ENCODE measurements around the gene TAB3.

DNA sequence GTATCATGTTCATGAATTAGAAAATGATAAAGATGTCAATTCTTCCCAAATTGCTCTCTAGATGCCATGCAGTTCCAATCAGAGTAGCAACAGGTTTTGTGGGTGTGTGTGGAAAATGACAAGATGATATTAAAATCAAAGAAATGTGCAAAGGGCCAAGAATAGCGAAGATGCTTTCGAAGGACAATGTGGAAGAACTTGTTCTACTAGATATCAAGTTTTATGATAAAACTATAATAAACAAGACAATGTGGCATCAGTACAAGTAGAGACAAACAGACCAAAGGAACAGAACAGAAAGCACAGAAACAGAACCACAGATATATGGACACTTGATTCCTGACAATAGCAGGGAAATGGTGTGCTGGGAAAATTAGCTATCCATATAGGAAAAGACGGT, 9.0 kb downstream of the TAB3 start:
- TF ChIP-seq, protein P1, sequence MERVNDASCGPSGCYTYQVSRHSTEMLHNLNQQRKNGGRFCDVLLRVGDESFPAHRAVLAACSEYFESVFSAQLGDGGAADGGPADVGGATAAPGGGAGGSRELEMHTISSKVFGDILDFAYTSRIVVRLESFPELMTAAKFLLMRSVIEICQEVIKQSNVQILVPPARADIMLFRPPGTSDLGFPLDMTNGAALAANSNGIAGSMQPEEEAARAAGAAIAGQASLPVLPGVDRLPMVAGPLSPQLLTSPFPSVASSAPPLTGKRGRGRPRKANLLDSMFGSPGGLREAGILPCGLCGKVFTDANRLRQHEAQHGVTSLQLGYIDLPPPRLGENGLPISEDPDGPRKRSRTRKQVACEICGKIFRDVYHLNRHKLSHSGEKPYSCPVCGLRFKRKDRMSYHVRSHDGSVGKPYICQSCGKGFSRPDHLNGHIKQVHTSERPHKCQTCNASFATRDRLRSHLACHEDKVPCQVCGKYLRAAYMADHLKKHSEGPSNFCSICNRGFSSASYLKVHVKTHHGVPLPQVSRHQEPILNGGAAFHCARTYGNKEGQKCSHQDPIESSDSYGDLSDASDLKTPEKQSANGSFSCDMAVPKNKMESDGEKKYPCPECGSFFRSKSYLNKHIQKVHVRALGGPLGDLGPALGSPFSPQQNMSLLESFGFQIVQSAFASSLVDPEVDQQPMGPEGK (CRISPR knock-in tag; IDR thresholded peaks at IDR 0.05; ENCODE audit: borderline replicate concordance) = no peak
- TF ChIP-seq ZFP3 (CRISPR knock-in tag; IDR thresholded peaks at IDR 0.05) (no peak), ZC3H10 (CRISPR knock-in tag; IDR thresholded peaks at IDR 0.05) (no peak), SNAI2 (CRISPR knock-in tag; IDR thresholded peaks at IDR 0.05) (no peak), ZNF70 (CRISPR knock-in tag; IDR thresholded peaks at IDR 0.05) (no peak), ESRRG (CRISPR knock-in tag; IDR thresholded peaks at IDR 0.05) (no peak), ZFP30 (CRISPR knock-in tag; IDR thresholded peaks at IDR 0.05) (no peak), ARNTL (CRISPR knock-in tag; IDR thresholded peaks at IDR 0.05; ENCODE audit: borderline replicate concordance, low read depth) (no peak), CSDC2 (CRISPR knock-in tag; IDR thresholded peaks at IDR 0.05) (no peak), OSR1 (CRISPR knock-in tag; IDR thresholded peaks at IDR 0.05) (no peak), ZNF565 (CRISPR knock-in tag; conservative IDR thresholded peaks at IDR 0.05; ENCODE audit: low read depth) (no peak), BACH2 (CRISPR knock-in tag; IDR thresholded peaks at IDR 0.05; ENCODE audit: borderline replicate concordance) (no peak)
- TF ChIP-seq, protein P2, sequence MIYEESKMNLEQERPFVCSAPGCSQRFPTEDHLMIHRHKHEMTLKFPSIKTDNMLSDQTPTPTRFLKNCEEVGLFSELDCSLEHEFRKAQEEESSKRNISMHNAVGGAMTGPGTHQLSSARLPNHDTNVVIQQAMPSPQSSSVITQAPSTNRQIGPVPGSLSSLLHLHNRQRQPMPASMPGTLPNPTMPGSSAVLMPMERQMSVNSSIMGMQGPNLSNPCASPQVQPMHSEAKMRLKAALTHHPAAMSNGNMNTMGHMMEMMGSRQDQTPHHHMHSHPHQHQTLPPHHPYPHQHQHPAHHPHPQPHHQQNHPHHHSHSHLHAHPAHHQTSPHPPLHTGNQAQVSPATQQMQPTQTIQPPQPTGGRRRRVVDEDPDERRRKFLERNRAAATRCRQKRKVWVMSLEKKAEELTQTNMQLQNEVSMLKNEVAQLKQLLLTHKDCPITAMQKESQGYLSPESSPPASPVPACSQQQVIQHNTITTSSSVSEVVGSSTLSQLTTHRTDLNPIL (CRISPR knock-in tag; IDR thresholded peaks at IDR 0.05; ENCODE audit: low read depth) = no peak
- TF ChIP-seq, protein P3, sequence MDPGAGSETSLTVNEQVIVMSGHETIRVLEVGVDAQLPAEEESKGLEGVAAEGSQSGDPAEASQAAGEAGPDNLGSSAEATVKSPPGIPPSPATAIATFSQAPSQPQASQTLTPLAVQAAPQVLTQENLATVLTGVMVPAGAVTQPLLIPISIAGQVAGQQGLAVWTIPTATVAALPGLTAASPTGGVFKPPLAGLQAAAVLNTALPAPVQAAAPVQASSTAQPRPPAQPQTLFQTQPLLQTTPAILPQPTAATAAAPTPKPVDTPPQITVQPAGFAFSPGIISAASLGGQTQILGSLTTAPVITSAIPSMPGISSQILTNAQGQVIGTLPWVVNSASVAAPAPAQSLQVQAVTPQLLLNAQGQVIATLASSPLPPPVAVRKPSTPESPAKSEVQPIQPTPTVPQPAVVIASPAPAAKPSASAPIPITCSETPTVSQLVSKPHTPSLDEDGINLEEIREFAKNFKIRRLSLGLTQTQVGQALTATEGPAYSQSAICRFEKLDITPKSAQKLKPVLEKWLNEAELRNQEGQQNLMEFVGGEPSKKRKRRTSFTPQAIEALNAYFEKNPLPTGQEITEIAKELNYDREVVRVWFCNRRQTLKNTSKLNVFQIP (CRISPR knock-in tag; IDR thresholded peaks at IDR 0.05; ENCODE audit: borderline replicate concordance, low read depth) = no peak

All from SK-N-SH treated with all-trans-retinoic acid at 6 μM for 48 hours (cell line).